Fibroblast of villous mesenchyme (primary cell): ENCODE measurements around the gene VPS54. TPM values are rescaled to one million over a fixed set of nuclear protein-coding genes. Genes with fewer than 3 reads are reported as not detected.

Experiments
- DNase-seq: peaks from one replicate; pipeline ENCODE4 v3.0.0-alpha.2; 2010; ENCODE audit warnings: low read depth
- H3K4me3 ChIP-seq: 2 replicates; pipeline ENCODE4 v1.5.1; 2011; ENCODE audit warnings: low read depth, mild to moderate bottlenecking, low read length
- CTCF ChIP-seq: IDR thresholded peaks from 2 replicates; pipeline ENCODE4 v1.5.1; 2012; ENCODE audit warnings: low read depth, mild to moderate bottlenecking, low read length; ENCODE audit not compliant: insufficient read depth
- total RNA-seq: library from RNA; depleted of rRNA; stranded (reverse); fragments of >200 nt; gene quantifications from 2 replicates; pipeline ENCODE4 v1.2.3, GENCODE V29; 2012

The VPS54 gene
- total RNA-seq, 1 donor = 32.0 TPM

GRCh38 chr2:64059270-64059669 lies 40.0 kb upstream of the VPS54 start:
- no peak for TF ChIP-seq CTCF
- DNase-seq = no peak
- no peak overlapping the region for H3K4me3 ChIP-seq

- TF ChIP-seq CTCF = no peak
- no peak for DNase-seq
- H3K4me3 ChIP-seq = no peak overlapping the region
These were observed 36.8 kb upstream of the VPS54 start for GRCh38 chr2:64056021-64056420.

GRCh38 chr2:64054161-64054915 lies 35.1 kb upstream of the VPS54 start:
- DNase-seq = no peak
- H3K4me3 ChIP-seq = no peak overlapping the region
- TF ChIP-seq CTCF = no peak

- TF ChIP-seq CTCF = no peak
- DNase-seq = no peak
- no peak overlapping the region for H3K4me3 ChIP-seq
These were observed 33.4 kb upstream of the VPS54 start for GRCh38 chr2:64052463-64053241.

- no peak overlapping the region for H3K4me3 ChIP-seq
These were observed 30.5 kb upstream of the VPS54 start for GRCh38 chr2:64049633-64050220.

GRCh38 chr2:64045938-64046337 lies 26.7 kb upstream of the VPS54 start:
- no peak for TF ChIP-seq CTCF
- DNase-seq = no peak
- H3K4me3 ChIP-seq = no peak overlapping the region

More at GRCh38 chr2:64049633-64050220, 30.5 kb upstream of the VPS54 start:
- DNase-seq = peak; percentile 74
- peak; percentile 94 for TF ChIP-seq CTCF
